HCT116 (cell line): ENCODE results near the gene NOL9. TPM values are rescaled to one million over a fixed set of nuclear protein-coding genes. Genes with fewer than 3 reads are reported as not detected.

ENCODE experiments used
- ATAC-seq: fragments of 200-7000 bp; cut with Tn5 transposase; 2 replicates; pipeline ENCODE4 v1.9.1; 2020; ENCODE audit warnings: mild to moderate bottlenecking, moderate library complexity
- BruUV-seq: library from RNA; stranded (reverse); fragments of 400-500 nt; replicated peaks from 2 replicates; lab custom pipeline; 2021; lab: Mats Ljungman, UMichigan
- CTCF ChIA-PET: fragments of 300-600 bp; sonication (Branson Sonifier 250); formaldehyde crosslinking; loops from one replicate; lab custom pipeline; 2021; ENCODE audit warnings: antibody characterized with exemption; lab: Charles Lee
- POLR2A ChIA-PET: fragments of 300-600, 350-600 bp; sonication (Branson Sonifier 250); formaldehyde crosslinking; loops from one replicate; lab custom pipeline; 2021; ENCODE audit warnings: antibody characterized with exemption; lab: Charles Lee
- RAD21 ChIA-PET, 2 experiments: fragments of 300-600 bp; sonication (Branson Sonifier 250); formaldehyde crosslinking; loops; one replicate each; lab custom pipeline; 2023; ENCODE audit warnings: low total read pairs in 2 of 2; ENCODE audit not compliant: uncharacterized antibody in 2 of 2, unreplicated experiment in 2 of 2, low non-redundant PET in 1 of 2; lab: Charles Lee
- DNase-seq: peaks from one replicate; pipeline ENCODE4 v3.0.0-alpha.2; 2010; ENCODE audit warnings: low read depth, low spot score
- H2AFZ ChIP-seq: fragments of 200-600 bp; shearing (Covaris generic), sonication (generic); 2 replicates; pipeline ENCODE4 v1.6.1; 2017; ENCODE audit warnings: low read depth, mixed run types, mixed read lengths, antibody characterized with exemption, low read length; ENCODE audit not compliant: poor library complexity, severe bottlenecking
- H3K27ac ChIP-seq: 2 replicates; pipeline ENCODE4 v1.5.1; 2012; ENCODE audit warnings: low read depth, low read length
- H3K27me3 ChIP-seq: fragments of 200-600 bp; sonication (generic); 2 replicates; pipeline ENCODE4 v1.6.1; 2016; ENCODE audit warnings: mixed run types, low read length, mixed read lengths; ENCODE audit not compliant: insufficient read depth
- H3K36me3 ChIP-seq, 2 experiments: fragments of 200-500 bp in 1 of 2; fragments of 200-600 bp in 1 of 2; sonication (Bioruptor generic) in 1 of 2; sonication (generic) in 1 of 2; 2 replicates each; pipeline versions ENCODE4 v1.5.1 to v1.6.1; 2014 to 2016; ENCODE audit warnings: low read length in 2 of 2, inconsistent platforms in 1 of 2, mixed read lengths in 1 of 2, mixed run types in 1 of 2; ENCODE audit not compliant: insufficient read depth in 2 of 2, control insufficient read depth in 1 of 2
- H3K4me1 ChIP-seq, 2 experiments: fragments of 200-600 bp in 1 of 2; sonication (generic) in 1 of 2; 2 replicates each; pipeline versions ENCODE4 v1.5.1 to v1.6.1; 2012 to 2017; ENCODE audit warnings: low read length in 2 of 2, inconsistent platforms in 1 of 2, mild to moderate bottlenecking in 1 of 2, mixed read lengths in 1 of 2, mixed run types in 1 of 2, moderate library complexity in 1 of 2; ENCODE audit not compliant: insufficient read depth in 2 of 2, control insufficient read depth in 1 of 2
- H3K4me2 ChIP-seq: fragments of 200-600 bp; sonication (generic); 2 replicates; pipeline ENCODE4 v1.6.1; 2017; ENCODE audit warnings: mixed run types, low read length, mixed read lengths
- H3K4me3 ChIP-seq, 2 experiments: fragments of 200-600 bp in 1 of 2; sonication (generic) in 1 of 2; replicated peaks in 1 of 2; 2 replicates each; pipeline ENCODE4 v1.5.1; 2011 to 2016; ENCODE audit warnings: low read length in 2 of 2, control low read depth in 1 of 2, low read depth in 1 of 2, mild to moderate bottlenecking in 1 of 2, mixed read lengths in 1 of 2, mixed run types in 1 of 2
- H3K79me2 ChIP-seq: fragments of 200-600 bp; sonication (generic); 2 replicates; pipeline ENCODE4 v1.6.1; 2017; ENCODE audit warnings: mild to moderate bottlenecking, mixed run types, low read length, moderate library complexity, mixed read lengths; ENCODE audit not compliant: insufficient read depth
- H3K9ac ChIP-seq: fragments of 200-600 bp; sonication (generic); 2 replicates; pipeline ENCODE4 v1.6.1; 2016; ENCODE audit warnings: low read length, mixed read lengths
- H3K9me2 ChIP-seq: fragments of 200-600 bp; sonication (generic), shearing (Covaris generic); 2 replicates; pipeline ENCODE4 v1.6.1; 2017; ENCODE audit warnings: mixed run types, mild to moderate bottlenecking, moderate library complexity; ENCODE audit not compliant: insufficient read depth
- H3K9me3 ChIP-seq, 2 experiments: fragments of 200-500 bp in 1 of 2; fragments of 200-600 bp in 1 of 2; sonication (Bioruptor generic) in 1 of 2; sonication (generic) in 1 of 2; 2 replicates each; pipeline ENCODE4 v1.6.1; 2014 to 2017; ENCODE audit warnings: low read length in 2 of 2, mixed read lengths in 2 of 2, inconsistent platforms in 1 of 2, low read depth in 1 of 2, mild to moderate bottlenecking in 1 of 2, mixed run types in 1 of 2, moderate library complexity in 1 of 2; ENCODE audit not compliant: control insufficient read depth in 1 of 2, insufficient read depth in 1 of 2
- H4K20me1 ChIP-seq: fragments of 200-600 bp; sonication (generic), shearing (Covaris generic); 2 replicates; pipeline ENCODE4 v1.6.1; 2017; ENCODE audit warnings: mixed run types, mild to moderate bottlenecking, moderate library complexity; ENCODE audit not compliant: insufficient read depth
- CBX3 ChIP-seq: IDR thresholded peaks from 2 replicates; pipeline ENCODE4 v1.6.1; 2012; ENCODE audit warnings: low read depth
- EGR1 ChIP-seq: IDR thresholded peaks from 2 replicates; pipeline ENCODE4 v1.6.1; 2012; ENCODE audit warnings: low read depth
- ELF1 ChIP-seq: IDR thresholded peaks from 2 replicates; pipeline ENCODE4 v1.6.1; 2012; ENCODE audit warnings: low read depth, borderline replicate concordance
- EZH2phosphoT487 ChIP-seq: fragments of 200-600 bp; IDR thresholded peaks from 2 replicates; pipeline ENCODE4 v1.6.1; 2018; ENCODE audit warnings: antibody characterized with exemption, borderline replicate concordance
- JUND ChIP-seq: IDR thresholded peaks from 2 replicates; pipeline ENCODE4 v1.6.1; 2012
- POLR2A ChIP-seq: IDR thresholded peaks from 2 replicates; pipeline ENCODE4 v1.7.0; 2011; ENCODE audit warnings: borderline replicate concordance; ENCODE audit not compliant: insufficient read depth, insufficient read length; ENCODE audit errors: extremely low read depth
- RAD21 ChIP-seq: IDR thresholded peaks from 2 replicates; pipeline ENCODE4 v1.6.1; 2012; ENCODE audit warnings: low read depth, mild to moderate bottlenecking
- SIN3A ChIP-seq: IDR thresholded peaks from 2 replicates; pipeline ENCODE4 v1.6.1; 2012; ENCODE audit warnings: low read depth
- SRF ChIP-seq: IDR thresholded peaks from 2 replicates; pipeline ENCODE4 v1.6.1; 2012; ENCODE audit warnings: low read depth
- TCF7L2 ChIP-seq: IDR thresholded peaks from 2 replicates; pipeline ENCODE4 v1.7.0; 2011; ENCODE audit warnings: borderline replicate concordance, inconsistent platforms; ENCODE audit not compliant: insufficient read depth, insufficient read length; ENCODE audit errors: extremely low read depth
- YY1 ChIP-seq: IDR thresholded peaks from 2 replicates; pipeline ENCODE4 v1.6.1; 2011; ENCODE audit warnings: low read length, low read depth, moderate library complexity, mild to moderate bottlenecking; ENCODE audit not compliant: insufficient replicate concordance; ENCODE audit errors: extremely low read depth
- ZFX ChIP-seq: fragments of 450-650 bp; IDR thresholded peaks from 2 replicates; pipeline ENCODE4 v1.6.1; 2017
- ZNF274 ChIP-seq: fragments of 200-500 bp; sonication (Bioruptor generic); IDR thresholded peaks from 2 replicates; pipeline ENCODE4 v1.6.1; 2014; ENCODE audit warnings: mild to moderate bottlenecking, low read depth, low read length, inconsistent platforms
- intact Hi-C: fragments of 100-400 bp; cut with micrococcal nuclease; formaldehyde crosslinking; loops from 2 replicates; pipeline ENCODE4 v1.10.0; 2022
- total RNA-seq: library from RNA; stranded (reverse); gene quantifications from one replicate; pipeline ENCODE4 v1.2.1, GENCODE V29; 2021; ENCODE audit not compliant: unreplicated experiment
- TF ChIP-seq, protein P1 (sequence below): IDR thresholded peaks from 2 replicates; pipeline ENCODE4 v1.6.1; 2012
- TF ChIP-seq, protein P2 (sequence below): IDR thresholded peaks from 2 replicates; pipeline ENCODE4 v1.6.1; 2012

NOL9 gene
- total RNA-seq, 1 experiment from 2014 or later: 46.4 TPM

DNA sequence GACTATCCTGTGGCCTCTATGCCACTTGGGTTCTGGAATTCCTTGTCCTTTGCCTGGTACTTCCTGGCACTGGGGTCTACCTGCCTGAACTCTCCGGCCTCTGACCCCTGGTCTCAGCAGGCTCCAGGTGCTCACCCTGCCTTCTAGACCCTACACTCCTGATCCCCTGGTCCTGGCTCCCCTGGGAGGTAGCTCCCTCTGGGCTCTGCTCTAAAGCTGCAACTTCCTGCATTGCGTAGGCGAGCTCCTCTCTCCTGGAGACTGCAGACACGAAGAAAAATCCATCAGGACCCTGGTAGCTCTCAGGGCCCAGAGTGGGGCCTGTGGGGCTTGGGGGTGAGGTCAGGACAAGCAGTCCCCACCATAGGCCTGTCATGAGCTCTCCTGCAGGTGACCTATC lies 55.0 kb downstream of the NOL9 start:
- ChIA-PET RAD21 (interaction anchor here in 1 of 2 experiments (0.6 kb wide), 1 partner anchor 25 kb away, joined by 3 read pairs; no protein-coding TSS in a partner anchor), POLR2A (no interaction called here), CTCF (interaction anchor here (1.3 to 1.6 kb wide), 3 partner anchors 9 to 13 kb away, joined by 3 to 5 read pairs (median 4); no protein-coding TSS in a partner anchor)
- H3K4me3 ChIP-seq: no peak overlapping the region
- peaks cover 18 to 37% of the 10 kb centered on the region in 2 experiments for H3K4me1 ChIP-seq
- no peaks in the 10 kb centered on the region for H3K36me3 ChIP-seq
- H3K9ac ChIP-seq: no peak overlapping the region
- no peaks in the 10 kb centered on the region for H3K79me2 ChIP-seq
- no peak overlapping the region for H2AFZ ChIP-seq
- H4K20me1 ChIP-seq: no peaks in the 10 kb centered on the region
- no peak overlapping the region for H3K4me2 ChIP-seq
- no peak for DNase-seq
- no peaks in the 10 kb centered on the region for H3K9me2 ChIP-seq
- H3K27me3 ChIP-seq: no peaks in the 10 kb centered on the region
- intact Hi-C loops: no loop called here
- BruUV-seq: no TSS peak
- H3K9me3 ChIP-seq: no peaks in the 10 kb centered on the region
- no peak for ATAC-seq
- no peak overlapping the region for H3K27ac ChIP-seq
- no peak for TF ChIP-seq CBX3
- TF ChIP-seq EZH2phosphoT487: no peak
- TF ChIP-seq, protein P1, sequence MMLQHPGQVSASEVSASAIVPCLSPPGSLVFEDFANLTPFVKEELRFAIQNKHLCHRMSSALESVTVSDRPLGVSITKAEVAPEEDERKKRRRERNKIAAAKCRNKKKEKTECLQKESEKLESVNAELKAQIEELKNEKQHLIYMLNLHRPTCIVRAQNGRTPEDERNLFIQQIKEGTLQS: no peak
- no peak for TF ChIP-seq YY1
- TF ChIP-seq POLR2A: no peak
- no peak for TF ChIP-seq ZFX
- TF ChIP-seq EGR1: no peak
- TF ChIP-seq SIN3A: no peak
- TF ChIP-seq, protein P2, sequence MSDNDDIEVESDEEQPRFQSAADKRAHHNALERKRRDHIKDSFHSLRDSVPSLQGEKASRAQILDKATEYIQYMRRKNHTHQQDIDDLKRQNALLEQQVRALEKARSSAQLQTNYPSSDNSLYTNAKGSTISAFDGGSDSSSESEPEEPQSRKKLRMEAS: no peak
- TF ChIP-seq SRF: no peak
- no peak for TF ChIP-seq JUND
- no peak for TF ChIP-seq ELF1
- no peak for TF ChIP-seq ZNF274
- TF ChIP-seq RAD21: no peak
- no peak for TF ChIP-seq TCF7L2
